Activated CD4-positive, alpha-beta T cell treated with anti-CD3 and anti-CD28 coated beads for 4 hours (primary cell): Measurements from ENCODE around the gene G6PD.
"Not testable (repeated sequence)": the region's sequence is repeated elsewhere in the genome, so short reads cannot be mapped to it uniquely, and the experiment has no call there.

Source experiments
- DNase-seq, 2 donors: peaks; one replicate each; pipeline ENCODE4 v3.0.0-alpha.2; 2020

G6PD gene

DNA sequence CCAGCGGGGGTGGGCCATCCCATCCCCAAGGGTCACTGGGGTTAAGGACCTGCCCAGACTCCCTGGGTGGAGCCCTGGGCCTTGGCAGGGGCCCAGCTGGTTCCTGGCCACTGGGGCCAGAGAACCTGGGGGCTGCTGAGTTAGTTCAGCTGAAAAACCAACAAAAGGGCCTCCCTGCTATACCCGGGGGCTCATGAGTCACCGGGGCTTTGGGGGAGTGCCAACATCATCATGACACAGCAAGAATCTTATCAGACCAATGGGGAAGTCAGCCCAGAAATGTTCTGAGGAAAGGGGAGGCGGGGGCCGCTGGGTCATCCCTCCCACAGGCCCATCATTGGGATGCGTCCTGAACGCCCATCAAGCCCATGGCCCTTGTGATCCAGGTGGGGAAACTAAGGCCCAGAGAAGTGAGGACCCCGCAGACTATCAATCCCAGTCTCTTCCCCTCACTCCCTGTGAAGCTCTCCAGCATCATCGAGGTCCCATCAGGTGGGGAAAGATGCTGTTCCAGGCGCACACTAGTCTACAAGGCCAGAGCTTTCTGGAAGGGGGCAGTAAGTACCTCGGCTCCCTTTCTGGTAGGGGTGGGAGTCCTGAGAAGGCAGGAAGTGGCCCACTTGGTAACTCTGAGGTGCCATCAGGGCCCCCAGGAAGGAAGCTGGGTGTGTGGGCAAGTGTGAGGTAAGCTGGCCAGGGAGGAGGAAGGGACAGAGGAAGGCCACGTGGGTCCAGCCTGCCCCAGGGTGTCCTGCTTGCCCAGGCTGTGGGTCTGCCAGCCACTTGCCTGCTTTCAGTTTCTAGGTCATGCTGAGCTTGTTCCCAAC, 4.5 kb downstream of the G6PD start:
- DNase-seq = peak; percentile 44 to 54

GRCh38 chrX:154541589-154541895, 5.1 kb downstream of the G6PD start:
- no peak for DNase-seq

DNA sequence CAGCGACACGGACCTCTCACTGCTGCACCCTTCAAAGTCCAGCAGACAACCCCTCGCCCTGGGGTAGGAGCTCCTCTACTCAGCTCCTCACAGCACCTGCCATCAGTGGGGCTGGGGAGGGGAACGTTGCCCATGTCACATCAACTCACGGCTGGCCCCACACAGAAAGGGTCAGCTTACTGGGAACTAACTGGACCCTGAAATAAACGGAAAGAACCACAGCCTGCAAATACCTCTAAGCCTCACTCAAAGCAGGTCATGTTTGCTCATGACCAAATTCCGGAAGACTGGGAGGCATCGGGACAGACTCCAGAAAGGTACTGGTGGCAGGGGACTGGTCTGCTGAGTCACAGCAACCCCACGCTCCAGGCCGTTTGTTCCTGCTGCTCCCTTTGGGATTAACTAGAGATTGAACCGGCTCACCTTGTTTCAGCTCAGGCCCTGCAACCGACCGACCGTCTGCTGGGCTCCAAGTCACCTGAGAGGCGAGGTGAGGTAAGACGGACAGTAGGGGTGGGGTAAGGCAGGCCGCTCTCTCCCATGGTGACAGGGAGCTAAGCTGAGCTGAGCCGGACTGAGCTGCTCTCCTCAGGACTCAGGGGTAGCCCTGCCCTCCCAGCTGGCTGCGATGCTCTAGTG, 5.6 kb downstream of the G6PD start:
- DNase-seq = no peak

DNA sequence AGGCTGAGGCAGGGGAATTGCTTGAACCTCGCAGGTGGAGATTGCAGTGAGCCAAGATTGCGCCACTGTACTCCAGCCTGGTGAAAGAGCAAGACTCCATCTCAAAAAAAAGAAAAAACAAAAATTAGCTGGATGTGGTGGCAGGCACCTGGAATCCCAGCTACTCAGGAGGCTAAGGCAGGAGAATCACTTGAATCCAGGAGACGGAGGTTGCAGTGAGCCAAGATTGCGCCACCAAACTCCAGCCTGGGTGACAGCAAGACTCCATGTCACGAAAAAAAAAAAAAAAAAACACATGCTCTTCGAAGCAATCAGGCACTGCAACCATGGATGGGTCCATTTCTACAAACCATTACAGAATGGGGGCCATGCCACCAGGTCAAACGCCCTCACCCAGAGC, 6.3 kb downstream of the G6PD start:
- DNase-seq = not testable (repeated sequence)

GRCh38 chrX:154539077-154539476, 7.6 kb downstream of the G6PD start:
- DNase-seq = no peak

DNA sequence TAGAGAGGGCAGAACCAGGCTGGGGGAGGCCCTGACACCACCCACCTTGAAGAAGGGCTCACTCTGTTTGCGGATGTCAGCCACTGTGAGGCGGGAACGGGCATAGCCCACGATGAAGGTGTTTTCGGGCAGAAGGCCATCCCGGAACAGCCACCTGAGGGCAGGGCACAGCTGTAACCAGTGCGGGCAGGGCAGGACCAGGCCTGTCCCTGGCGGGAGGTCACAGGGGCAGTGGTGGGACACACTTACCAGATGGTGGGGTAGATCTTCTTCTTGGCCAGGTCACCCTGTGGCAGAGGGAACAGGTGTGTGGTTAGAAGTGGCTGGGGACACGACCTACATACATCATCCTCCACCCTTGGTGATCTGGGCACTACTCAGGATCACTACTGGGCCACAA, 10.8 kb downstream of the G6PD start:
- no peak for DNase-seq

GRCh38 chrX:154534526-154535322, 11.9 kb downstream of the G6PD start:
- peak; percentile 85 to 91 for DNase-seq

DNA sequence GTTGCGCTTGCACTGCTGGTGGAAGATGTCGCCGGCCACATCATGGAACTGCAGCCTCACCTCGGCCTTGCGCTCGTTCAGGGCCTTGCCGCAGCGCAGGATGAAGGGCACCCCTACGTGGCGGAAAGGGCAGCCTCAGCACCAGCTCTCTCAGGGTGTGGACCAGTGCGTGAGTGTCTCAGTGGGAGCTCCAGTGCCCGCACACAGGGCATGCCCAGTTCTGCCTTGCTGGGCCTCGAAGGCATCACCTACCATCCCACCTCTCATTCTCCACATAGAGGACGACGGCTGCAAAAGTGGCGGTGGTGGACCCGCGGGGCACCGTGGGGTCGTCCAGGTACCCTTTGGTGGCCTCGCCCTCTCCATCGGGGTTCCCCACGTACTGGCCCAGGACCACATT, 14.0 kb downstream of the G6PD start:
- no peak for DNase-seq

DNA sequence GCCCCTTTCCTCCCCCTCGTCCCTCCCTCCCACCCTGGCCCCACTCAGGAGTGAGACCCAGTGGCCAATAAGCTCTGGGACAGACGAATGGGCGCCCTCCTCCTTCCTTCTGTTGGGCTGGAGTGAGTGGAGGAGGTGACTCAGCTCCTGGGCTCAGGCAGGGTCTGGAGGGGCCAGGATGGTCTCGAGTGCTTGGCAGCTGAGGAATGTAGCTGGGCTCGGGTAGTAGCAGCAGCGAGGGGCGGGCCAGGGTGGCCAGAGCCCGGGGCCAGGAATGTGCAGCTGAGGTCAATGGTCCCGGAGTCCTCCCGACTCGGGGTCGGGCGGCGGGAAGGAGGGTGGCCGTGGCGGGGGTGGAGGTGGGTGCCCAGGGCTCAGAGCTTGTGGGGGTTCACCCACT, 15.0 kb downstream of the G6PD start:
- DNase-seq = no peak

GRCh38 chrX:154530286-154530685, 16.4 kb downstream of the G6PD start:
- DNase-seq = no peak

- no peak for DNase-seq
These were observed 17.4 kb downstream of the G6PD start for GRCh38 chrX:154529206-154529612.

DNA sequence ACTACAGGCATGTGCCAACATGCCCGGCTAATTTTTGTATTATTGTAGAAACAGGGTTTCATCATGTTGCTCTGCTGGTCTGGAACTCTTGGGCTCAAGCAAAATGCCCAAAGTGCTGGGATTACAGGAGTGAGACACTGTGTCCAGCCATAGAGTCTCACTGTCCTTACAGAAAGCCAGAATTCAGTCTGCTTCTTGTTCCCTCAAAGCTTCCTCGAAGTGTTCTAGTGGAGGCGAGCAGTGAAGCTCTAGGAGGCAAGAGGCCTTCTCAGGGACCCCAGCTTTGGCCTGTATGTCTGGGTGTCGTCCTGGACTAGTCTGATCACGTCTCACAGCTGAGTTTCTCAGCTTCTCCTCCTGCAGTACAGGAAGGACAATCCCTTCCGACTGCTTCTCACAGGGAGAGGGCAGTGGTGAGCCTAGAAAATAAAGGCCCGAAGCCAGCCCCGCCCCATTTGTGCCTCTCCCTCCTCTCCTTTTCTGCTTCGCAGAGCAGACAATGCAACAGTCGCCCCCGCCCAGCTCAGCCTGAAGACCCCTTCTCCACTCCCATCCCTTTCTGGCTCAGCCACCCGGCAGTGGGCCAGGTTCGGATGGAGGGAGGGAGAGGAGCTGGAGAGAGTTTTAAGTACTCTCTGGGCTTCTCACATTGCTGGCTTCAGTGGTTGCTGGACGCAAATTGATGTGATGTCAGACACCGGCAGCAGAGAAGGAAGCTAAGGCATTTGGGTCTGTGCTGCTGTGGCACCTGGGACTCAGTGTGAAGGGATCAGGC, 19.6 kb downstream of the G6PD start:
- peak; percentile 53 to 58 for DNase-seq

GRCh38 chrX:154525606-154526490, 20.8 kb downstream of the G6PD start:
- DNase-seq = no peak

DNA sequence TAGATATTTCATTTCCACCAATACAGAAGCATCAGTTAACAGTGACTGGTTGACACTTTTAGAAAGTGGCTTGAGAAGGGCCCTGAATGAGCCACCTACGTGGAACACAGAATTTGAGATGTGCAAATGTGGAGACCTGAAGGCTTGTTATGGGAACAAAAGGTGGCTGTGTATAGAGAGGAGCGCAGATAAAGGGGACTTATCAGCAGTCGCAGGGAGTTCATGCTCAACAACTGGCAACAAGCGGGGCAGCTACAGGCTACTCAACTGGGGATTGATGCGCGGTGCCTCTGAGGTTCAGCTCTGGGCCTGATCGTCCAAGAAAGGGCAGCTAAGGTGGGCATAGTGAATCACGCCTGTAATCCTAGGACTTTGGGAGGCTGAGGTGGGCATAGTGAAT, 27.3 kb downstream of the G6PD start:
- DNase-seq = no peak

- DNase-seq = no peak
These were observed 29.4 kb downstream of the G6PD start for GRCh38 chrX:154517101-154517781.

- DNase-seq = no peak
These were observed 30.0 kb downstream of the G6PD start for GRCh38 chrX:154516656-154517100.

DNA sequence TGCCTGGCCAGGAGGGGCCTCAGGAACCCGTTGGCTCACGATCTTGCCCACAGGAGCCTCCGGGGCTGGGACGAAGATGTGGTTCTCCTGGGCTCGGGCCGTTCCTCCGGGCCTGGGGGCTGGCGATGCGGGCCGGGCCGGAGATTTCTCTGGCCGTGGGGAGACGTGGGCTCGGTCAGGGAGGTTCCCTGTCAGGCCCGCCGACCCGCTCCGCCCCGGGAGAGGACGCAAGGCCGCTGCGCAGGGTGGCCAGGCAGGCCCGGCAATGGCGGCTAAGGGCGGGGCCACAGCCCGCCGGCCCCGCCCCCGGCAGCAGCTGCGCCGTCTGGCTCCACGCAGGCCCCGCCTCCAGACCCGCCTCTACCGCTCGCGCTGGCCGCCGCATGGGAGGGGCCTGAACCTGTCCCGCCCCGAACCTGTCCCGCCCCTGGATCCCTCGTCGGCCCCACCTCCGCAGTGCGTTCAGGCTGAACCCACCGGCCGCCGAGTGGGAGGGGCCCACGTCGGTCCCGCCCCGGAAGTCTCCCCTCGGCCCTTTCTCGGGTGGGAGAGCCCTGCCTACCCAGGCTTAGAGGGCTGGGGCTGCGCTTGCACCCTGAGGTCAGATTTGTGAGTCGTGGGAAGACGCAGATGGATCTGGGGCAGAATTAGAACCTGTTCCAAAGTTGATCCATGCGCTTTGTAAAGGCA, 30.5 kb downstream of the G6PD start, which contains the start of gene FAM3A:
TSS of gene FAM3A (minus strand) at position 267 of the 690 bp plus-strand sequence. CDS start 460 bp downstream, outside the sequence.
- DNase-seq = peak; percentile 90 to 93

- DNase-seq = no peak
These were observed 31.3 kb downstream of the G6PD start for GRCh38 chrX:154515090-154515965.

DNA sequence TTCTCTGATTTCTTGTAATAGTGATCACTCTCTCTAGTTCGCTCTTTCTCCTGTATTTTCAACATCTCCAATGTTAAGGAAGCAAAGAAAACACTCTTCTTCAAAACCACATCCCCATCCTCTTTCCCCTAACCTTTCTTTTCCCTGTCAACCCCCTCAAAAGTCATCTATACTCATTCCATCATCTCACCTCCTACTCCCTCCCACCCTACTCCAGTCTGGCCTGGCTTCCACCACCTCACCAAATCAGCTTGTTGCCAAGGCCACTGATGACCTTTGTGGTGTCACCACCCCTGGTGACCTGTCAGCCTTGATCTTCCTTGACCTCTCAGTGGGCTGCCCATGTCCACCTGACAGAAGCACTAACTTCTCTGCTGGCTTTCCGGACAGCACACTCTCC, 32.9 kb downstream of the G6PD start:
- no peak for DNase-seq
